Heart right ventricle (tissue), 16 donors: ENCODE measurements around the gene PDZD2. TPM values are rescaled to one million over a fixed set of nuclear protein-coding genes. Genes with fewer than 3 reads are reported as not detected.

Source experiments
- ATAC-seq, 8 donors: fragments of 200-7000 bp; cut with Tn5 transposase; one replicate each; pipeline ENCODE4 v1.9.1; 2020; ENCODE audit warnings: mild to moderate bottlenecking in 8 of 8, moderate library complexity in 8 of 8, moderate number of reproducible peaks in 1 of 8
- DNase-seq, 2 donors: peaks; one replicate each; pipeline ENCODE4 v3.0.0-alpha.2; 2020
- H3K27ac ChIP-seq, 10 donors: fragments of 200-600 bp; sonication (generic) in 2 of 10; one replicate each; pipeline versions ENCODE4 v1.5.0 to v1.8.0; 2020 to 2022; ENCODE audit warnings: mild to moderate bottlenecking in 3 of 10
- H3K27me3 ChIP-seq, 7 donors: fragments of 200-600 bp; one replicate each; pipeline ENCODE4 v1.8.0; 2021 to 2022; ENCODE audit warnings: mild to moderate bottlenecking in 2 of 7
- H3K36me3 ChIP-seq, 9 donors: fragments of 200-600 bp; sonication (generic) in 1 of 9; one replicate each; pipeline versions ENCODE4 v1.5.0 to v1.8.0; 2020 to 2022; ENCODE audit warnings: mild to moderate bottlenecking in 2 of 9
- H3K4me1 ChIP-seq, 9 donors: fragments of 200-600 bp; sonication (generic) in 1 of 9; one replicate each; pipeline versions ENCODE4 v1.5.0 to v1.8.0; 2020 to 2022; ENCODE audit warnings: mild to moderate bottlenecking in 4 of 9
- H3K4me3 ChIP-seq, 10 donors: fragments of 200-600 bp; sonication (generic) in 2 of 10; one replicate each; pipeline versions ENCODE4 v1.5.0 to v1.8.0; 2020 to 2022; ENCODE audit warnings: mild to moderate bottlenecking in 7 of 10, moderate library complexity in 2 of 10
- H3K9me3 ChIP-seq, 11 donors: fragments of 200-600 bp in 10 of 11; sonication (generic) in 2 of 11; one replicate each; pipeline versions ENCODE4 v1.5.0 to v1.8.0; 2013 to 2022; ENCODE audit warnings: mild to moderate bottlenecking in 2 of 11, control low read depth in 1 of 11, moderate library complexity in 1 of 11
- WGBS, 2 donors: extraction: QIAGEN DNeasy Blood & Tissue Kit; methylation state at CpG; one replicate each; pipeline ENCODE4 v1.1.7; 2013; ENCODE audit warnings: inconsistent platforms in 1 of 2; 5-methylcytosine and 5-hydroxymethylcytosine counted together
- intact Hi-C, 10 donors: fragments of 100-400 bp; cut with DNase I; formaldehyde crosslinking; loops; one replicate each; pipeline versions ENCODE4 v1.11.1 to v1.14.2; 2022
- polyA plus RNA-seq, 2 donors: library from polyadenylated mRNA; stranded (reverse); fragments of 200-250 nt; gene quantifications; one replicate each; pipeline ENCODE4 v1.2.3, GENCODE V29; 2013
- total RNA-seq, 10 donors: library from RNA; stranded (reverse); fragmentation: NEBNext Ultra II Directional in 3 of 10; extraction: Animal tissue kit (Norgen Biotek cat#: 25700) in 3 of 10; gene quantifications; one replicate each; pipeline versions ENCODE4 v1.2.1 to v1.2.4, GENCODE V29; 2021 to 2023
- TF ChIP-seq, protein P1 (sequence below), 9 donors: fragments of 200-600 bp; sonication (generic) in 2 of 9; IDR thresholded peaks; one replicate each; pipeline versions ENCODE4 v1.5.0 to v1.8.0; 2021 to 2022; ENCODE audit warnings: antibody characterized with exemption in 9 of 9, mild to moderate bottlenecking in 5 of 9, moderate library complexity in 1 of 9
- donor health status: Arrhythmogenic right ventricular cardiomyopathy.
- donor health status: ischemic (EF 13 %, LVEDD 7.1; RV severe dilation, severe dysfunction).
- donor health status: healthy with polysubstance abuse.
- donor health status: DM: no; HTN: yes; CAD: no.
- donor health status: DM: no; HTN: no; CAD: no.
- donor health status: ischemic (EF 25% LVEDD 6.9; RV normal size, moderate dysfunction).
- donor health status: ischemic (EF 25% LVEDD 5.7; RV mildly dilated, moderate dysfunction).
- donor health status: healthy.
- donor health status: DM: yes; HTN: yes; CAD: no.
- donor health status: Ischemic cardiomyopathy.
- donor health status: ischemic (EF 35%, LVEDD 5.7; RV mildly dilated, moderate dysfunction).
- donor health status: nonischemic (EF 11% LVEDD 7.7; RV severe dilation, severe dysfunction).
- donor health status: DM: yes; HTN: yes; CAD: no.
- donor health status: PGD.
- donor health status: ischemic (EF 29% LVEDD 5.4; RV normal size, mild dysfunction).
- donor health status: nonischemic (EF 23%, LVEDD 6.1; RV moderate dilation, normal function).

The PDZD2 gene
- total and polyA plus RNA-seq, 12 donors = 9.0 to 117 (median 82.5) TPM

- TF ChIP-seq, protein P1, sequence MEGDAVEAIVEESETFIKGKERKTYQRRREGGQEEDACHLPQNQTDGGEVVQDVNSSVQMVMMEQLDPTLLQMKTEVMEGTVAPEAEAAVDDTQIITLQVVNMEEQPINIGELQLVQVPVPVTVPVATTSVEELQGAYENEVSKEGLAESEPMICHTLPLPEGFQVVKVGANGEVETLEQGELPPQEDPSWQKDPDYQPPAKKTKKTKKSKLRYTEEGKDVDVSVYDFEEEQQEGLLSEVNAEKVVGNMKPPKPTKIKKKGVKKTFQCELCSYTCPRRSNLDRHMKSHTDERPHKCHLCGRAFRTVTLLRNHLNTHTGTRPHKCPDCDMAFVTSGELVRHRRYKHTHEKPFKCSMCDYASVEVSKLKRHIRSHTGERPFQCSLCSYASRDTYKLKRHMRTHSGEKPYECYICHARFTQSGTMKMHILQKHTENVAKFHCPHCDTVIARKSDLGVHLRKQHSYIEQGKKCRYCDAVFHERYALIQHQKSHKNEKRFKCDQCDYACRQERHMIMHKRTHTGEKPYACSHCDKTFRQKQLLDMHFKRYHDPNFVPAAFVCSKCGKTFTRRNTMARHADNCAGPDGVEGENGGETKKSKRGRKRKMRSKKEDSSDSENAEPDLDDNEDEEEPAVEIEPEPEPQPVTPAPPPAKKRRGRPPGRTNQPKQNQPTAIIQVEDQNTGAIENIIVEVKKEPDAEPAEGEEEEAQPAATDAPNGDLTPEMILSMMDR (IDR thresholded peaks at IDR 0.05) = no peak
- Histone ChIP-seq H3K4me1 (peaks cover 4 to 23% (median 13%) of the 10 kb centered on the region in 9 donors), H3K36me3 (no peaks in the 10 kb centered on the region), H3K27ac (peak overlapping the region in 6 of 10 donors; percentile 32 to 78 (median 46)), H3K9me3 (peaks cover 0 to 8% (median 0%) of the 10 kb centered on the region in 11 donors), H3K4me3 (no peak overlapping the region), H3K27me3 (no peaks in the 10 kb centered on the region)
- intact Hi-C loops = no loop called here
- DNase-seq = no peak
- WGBS, 2 donors = 78 to 87% methylated on average over 5 of the region's 5 CpGs
- ATAC-seq = peak in 3 of 8 donors; percentile 16 to 32 (median 31)
These were observed 21.1 kb upstream of the PDZD2 start for GRCh38 chr5:31617867-31618266.

DNA sequence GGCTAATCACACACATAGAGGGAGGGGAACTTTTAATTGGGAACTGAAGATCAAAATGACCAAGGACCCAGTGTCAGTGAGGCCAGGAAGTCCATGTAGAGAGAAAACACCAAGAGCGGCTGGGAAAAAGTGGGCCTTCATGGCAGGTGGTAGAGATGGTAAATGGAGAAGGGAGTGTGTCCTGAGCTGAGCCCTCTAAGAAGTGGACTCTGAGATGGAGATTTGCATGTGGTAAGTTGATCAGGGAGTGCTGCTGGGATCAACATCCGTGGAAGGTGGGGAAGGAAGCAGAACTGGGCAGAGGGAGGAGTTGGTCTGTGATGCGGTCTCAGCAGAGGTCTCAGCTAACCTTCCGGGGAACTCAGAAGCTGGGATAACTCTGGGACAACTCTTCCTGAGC lies 18.9 kb upstream of the PDZD2 start:
- TF ChIP-seq, protein P1 (IDR thresholded peaks at IDR 0.05) = no peak
- no peak overlapping the region for H3K4me3 ChIP-seq
- H3K9me3 ChIP-seq = peaks cover 0 to 8% (median 0%) of the 10 kb centered on the region in 11 donors
- intact Hi-C loops = loop anchor here in 1 of 10 donors (5.0 kb wide), 1 partner anchor 33 kb away; no protein-coding TSS in a partner anchor
- ATAC-seq (no peak), DNase-seq (no peak)
- H3K27me3 ChIP-seq = no peaks in the 10 kb centered on the region
- H3K36me3 ChIP-seq = no peaks in the 10 kb centered on the region
- 83 to 85% methylated on average over 4 of the region's 4 CpGs for WGBS, 2 donors
- peaks cover 0 to 9% (median 3%) of the 10 kb centered on the region in 9 donors for H3K4me1 ChIP-seq
- H3K27ac ChIP-seq = no peak overlapping the region

DNA sequence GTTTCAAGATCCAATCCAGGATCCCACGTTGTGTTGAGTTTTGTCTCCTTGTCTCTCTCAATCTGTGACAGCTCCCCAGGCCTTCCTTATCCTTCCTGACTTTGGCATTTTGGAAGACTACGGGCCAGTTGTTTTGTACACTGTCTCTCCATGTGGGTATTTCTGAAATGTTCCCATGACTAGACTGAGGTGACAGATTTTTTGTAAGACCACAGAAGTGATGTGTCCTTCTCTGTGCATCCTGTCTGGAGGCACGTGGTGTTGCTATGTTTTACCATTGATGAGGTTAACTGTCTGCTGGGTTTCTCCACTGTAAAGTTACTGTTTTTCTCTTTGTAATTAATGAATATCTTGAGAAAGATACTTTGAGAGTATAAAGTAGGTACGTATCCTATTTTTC lies 15.7 kb upstream of the PDZD2 start:
- DNase-seq (no peak), ATAC-seq (no peak)
- no peaks in the 10 kb centered on the region for H3K27me3 ChIP-seq
- H3K9me3 ChIP-seq = no peaks in the 10 kb centered on the region
- peaks cover 0 to 24% (median 6%) of the 10 kb centered on the region in 9 donors for H3K4me1 ChIP-seq
- intact Hi-C loops = loop anchor here in 1 of 10 donors (5.0 kb wide), 1 partner anchor 36 kb away; no protein-coding TSS in a partner anchor
- H3K36me3 ChIP-seq = no peaks in the 10 kb centered on the region
- TF ChIP-seq, protein P1 (IDR thresholded peaks at IDR 0.05) = no peak
- no peak overlapping the region for H3K4me3 ChIP-seq
- 59 to 73% methylated on average over 4 of the region's 4 CpGs for WGBS, 2 donors
- H3K27ac ChIP-seq = no peak overlapping the region

- Histone ChIP-seq H3K4me3 (no peak overlapping the region), H3K27ac (peak overlapping the region in 3 of 10 donors; percentile 28 to 52 (median 41)), H3K4me1 (peaks cover 0 to 18% (median 4%) of the 10 kb centered on the region in 9 donors), H3K36me3 (no peaks in the 10 kb centered on the region), H3K9me3 (no peaks in the 10 kb centered on the region), H3K27me3 (no peaks in the 10 kb centered on the region)
- DNase-seq (no peak), ATAC-seq (no peak)
- intact Hi-C loops = no loop called here
- TF ChIP-seq, protein P1 (IDR thresholded peaks at IDR 0.05) = no peak
- 49 to 53% methylated on average over 1 of the region's 1 CpG for WGBS, 2 donors
These were observed 13.5 kb upstream of the PDZD2 start for GRCh38 chr5:31625394-31625793.
